Spleen (tissue), 7 donors: ENCODE results near the gene APBA3.

Experiments used
- CTCF ChIP-seq, 11 experiments: fragments of 200-600 bp in 7 of 11; fragments of 450-650 bp in 4 of 11; sonication (generic) in 4 of 11; IDR thresholded peaks in 8 of 11; conservative IDR thresholded peaks in 3 of 11; 1 replicate in 7 of 11; 2 replicates in 4 of 11; pipeline versions ENCODE4 v1.4.0 to v1.8.0; 2016 to 2021; ENCODE audit warnings: antibody characterized with exemption in 11 of 11, inconsistent platforms in 4 of 11, mild to moderate bottlenecking in 1 of 11
- POLR2A ChIP-seq, 3 donors: fragments of 450-650 bp; IDR thresholded peaks; one replicate each; pipeline ENCODE4 v1.5.1; 2017; ENCODE audit warnings: antibody characterized with exemption in 3 of 3, mild to moderate bottlenecking in 1 of 3
- POLR2AphosphoS5 ChIP-seq, 3 donors: sonication (generic); formaldehyde crosslinking; IDR thresholded peaks; one replicate each; pipeline ENCODE4 v1.5.1; 2017; ENCODE audit warnings: antibody characterized with exemption in 3 of 3
- donor health status: DM: no; HTN: no; CAD: no; lungs with moderate emphysema.
- donor health status: DM: no; HTN: no; CAD: no.
- donor health status: DM: no; HTN: no; CAD: no.

GRCh38 chr19:3748965-3749364 lies 12.5 kb downstream of the APBA3 start:
- TF ChIP-seq POLR2A (IDR thresholded peaks at IDR 0.05) (no peak), POLR2AphosphoS5 (IDR thresholded peaks at IDR 0.05) (no peak), CTCF (IDR thresholded peaks at IDR 0.05 in 8 of 11, conservative IDR thresholded peaks at IDR 0.05 in 3 of 11) (no peak)
